Measurements from ENCODE around the gene TNNC2.

TNNC2 gene

DNA sequence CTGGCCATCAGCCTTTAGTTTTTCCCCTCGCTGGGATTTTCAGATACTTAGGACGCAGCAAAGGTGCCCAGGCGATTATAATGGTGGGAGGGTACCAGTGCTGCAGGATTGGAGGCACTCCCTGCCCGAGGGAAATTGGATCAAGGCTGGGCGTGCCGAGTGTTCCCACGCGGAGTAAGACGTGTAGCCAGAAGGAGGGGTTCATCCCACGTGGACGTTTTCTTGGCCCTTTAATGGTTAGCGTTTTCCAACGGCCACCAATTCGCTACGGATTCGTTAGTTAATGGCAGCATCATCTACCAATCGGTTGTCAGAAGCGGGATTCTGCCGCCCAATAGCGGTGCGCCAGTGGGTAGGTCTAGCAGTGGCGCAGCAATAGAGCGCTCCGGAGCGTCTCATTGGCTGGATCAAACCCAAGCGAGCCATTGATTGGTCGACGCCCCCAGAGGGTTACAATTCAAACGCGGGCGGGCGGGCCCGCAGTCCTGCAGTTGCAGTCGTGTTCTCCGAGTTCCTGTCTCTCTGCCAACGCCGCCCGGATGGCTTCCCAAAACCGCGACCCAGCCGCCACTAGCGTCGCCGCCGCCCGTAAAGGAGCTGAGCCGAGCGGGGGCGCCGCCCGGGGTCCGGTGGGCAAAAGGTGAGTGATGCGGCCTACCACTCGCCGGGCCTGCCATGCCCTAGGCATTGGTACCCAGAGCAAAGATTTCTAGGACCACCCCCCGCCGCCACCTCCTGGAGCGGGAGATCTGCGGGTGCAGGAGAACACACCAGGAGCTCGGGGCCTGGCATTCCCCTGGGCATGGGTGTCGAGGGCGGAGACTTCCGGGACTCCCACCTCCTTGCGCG, 14.7 kb downstream of the TNNC2 start, which contains the start of gene UBE2C:
Gene UBE2C, plus strand, starts transcription at position 488 of the 849 bp plus-strand sequence. Its CDS starts 52 bp downstream, at position 540.
- H3K36me3 ChIP-seq (ENCODE audit: low read length), result peaks cover 24% of the 10 kb centered on the region
- H3K4me2 ChIP-seq (ENCODE audit: low read depth, low read length, poor library complexity, severe bottlenecking), result peak within 1 kb of the TSS; percentile 73

GRCh38 chr20:45810191-45810970, 16.7 kb downstream of the TNNC2 start:
- Histone ChIP-seq H3K27ac (ENCODE audit: low read depth, low read length) (no peak overlapping the region), H4K20me1 (ENCODE audit: low read depth, low read length) (no peaks in the 10 kb centered on the region), H3K27me3 (ENCODE audit: low read length) (no peaks in the 10 kb centered on the region), H3K4me2 (ENCODE audit: low read depth, low read length, poor library complexity, severe bottlenecking) (no peak overlapping the region), H3K9me3 (ENCODE audit: insufficient read depth, low read length) (no peaks in the 10 kb centered on the region), H3K4me3 (ENCODE audit: insufficient read depth, low read length, poor library complexity, severe bottlenecking) (no peak overlapping the region), H2AFZ (ENCODE audit: low read depth, low read length, severe bottlenecking) (no peak overlapping the region), H3K9ac (ENCODE audit: low read length) (no peak overlapping the region), H3K36me3 (ENCODE audit: low read length) (peaks cover 15% of the 10 kb centered on the region), H3F3A (ENCODE audit: insufficient read depth) (peaks cover 12% of the 10 kb centered on the region), H3K79me2 (ENCODE audit: insufficient read depth, low read length) (peaks cover 19% of the 10 kb centered on the region), H3K9me2 (replicated peaks; ENCODE audit: insufficient read depth, low read length) (no peaks in the 10 kb centered on the region)
- no peak for TF ChIP-seq EZH2phosphoT487 (conservative IDR thresholded peaks at IDR 0.05; ENCODE audit: low read length)
- TF ChIP-seq, protein P1, sequence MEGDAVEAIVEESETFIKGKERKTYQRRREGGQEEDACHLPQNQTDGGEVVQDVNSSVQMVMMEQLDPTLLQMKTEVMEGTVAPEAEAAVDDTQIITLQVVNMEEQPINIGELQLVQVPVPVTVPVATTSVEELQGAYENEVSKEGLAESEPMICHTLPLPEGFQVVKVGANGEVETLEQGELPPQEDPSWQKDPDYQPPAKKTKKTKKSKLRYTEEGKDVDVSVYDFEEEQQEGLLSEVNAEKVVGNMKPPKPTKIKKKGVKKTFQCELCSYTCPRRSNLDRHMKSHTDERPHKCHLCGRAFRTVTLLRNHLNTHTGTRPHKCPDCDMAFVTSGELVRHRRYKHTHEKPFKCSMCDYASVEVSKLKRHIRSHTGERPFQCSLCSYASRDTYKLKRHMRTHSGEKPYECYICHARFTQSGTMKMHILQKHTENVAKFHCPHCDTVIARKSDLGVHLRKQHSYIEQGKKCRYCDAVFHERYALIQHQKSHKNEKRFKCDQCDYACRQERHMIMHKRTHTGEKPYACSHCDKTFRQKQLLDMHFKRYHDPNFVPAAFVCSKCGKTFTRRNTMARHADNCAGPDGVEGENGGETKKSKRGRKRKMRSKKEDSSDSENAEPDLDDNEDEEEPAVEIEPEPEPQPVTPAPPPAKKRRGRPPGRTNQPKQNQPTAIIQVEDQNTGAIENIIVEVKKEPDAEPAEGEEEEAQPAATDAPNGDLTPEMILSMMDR (IDR thresholded peaks at IDR 0.05; ENCODE audit: insufficient read depth, low read length, poor library complexity, severe bottlenecking), result no peak

More for the DNA sequence above, 14.7 kb downstream of the TNNC2 start, which contains the start of gene UBE2C:
- TF ChIP-seq, protein P1 (IDR thresholded peaks at IDR 0.05; ENCODE audit: insufficient read depth, low read length, poor library complexity, severe bottlenecking), result no peak
- no peak for TF ChIP-seq EZH2phosphoT487 (conservative IDR thresholded peaks at IDR 0.05; ENCODE audit: low read length)
- H3F3A ChIP-seq (ENCODE audit: insufficient read depth), result peaks cover 22% of the 10 kb centered on the region
- no peaks in the 10 kb centered on the region for H3K9me2 ChIP-seq (replicated peaks; ENCODE audit: insufficient read depth, low read length)
- H3K9me3 ChIP-seq (ENCODE audit: insufficient read depth, low read length), result no peaks in the 10 kb centered on the region
- H3K4me3 ChIP-seq (ENCODE audit: insufficient read depth, low read length, poor library complexity, severe bottlenecking), result peak within 1 kb of the TSS; percentile 88
- no peaks in the 10 kb centered on the region for H3K27me3 ChIP-seq (ENCODE audit: low read length)
- peak within 1 kb of the TSS; percentile 95 for H3K9ac ChIP-seq (ENCODE audit: low read length)
- H3K27ac ChIP-seq (ENCODE audit: low read depth, low read length), result peak within 1 kb of the TSS; percentile 81
- H3K79me2 ChIP-seq (ENCODE audit: insufficient read depth, low read length), result peaks cover 19% of the 10 kb centered on the region
- no peaks in the 10 kb centered on the region for H4K20me1 ChIP-seq (ENCODE audit: low read depth, low read length)
- peak within 1 kb of the TSS; percentile 70 for H2AFZ ChIP-seq (ENCODE audit: low read depth, low read length, severe bottlenecking)

DNA sequence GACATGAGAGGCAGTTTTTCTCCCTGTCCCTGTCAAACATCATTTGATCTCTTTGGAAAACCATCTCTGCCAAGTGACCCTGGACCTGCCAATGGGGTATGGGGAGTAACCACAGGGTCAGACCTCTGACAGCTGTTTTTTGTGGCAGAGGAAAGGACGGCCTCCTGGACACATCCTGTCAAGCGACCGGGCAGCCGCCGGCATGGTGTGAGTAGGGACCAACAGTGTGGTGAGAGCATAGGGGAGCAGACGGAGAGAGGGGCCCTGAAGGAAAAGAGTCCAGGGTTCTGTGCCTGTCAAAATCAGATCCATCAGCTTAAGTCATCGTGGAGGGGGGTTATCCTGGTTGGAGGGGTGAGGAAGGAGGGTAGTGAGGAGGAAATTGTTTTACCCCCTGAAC, 25.3 kb downstream of the TNNC2 start:
- Histone ChIP-seq H3K4me2 (ENCODE audit: low read depth, low read length, poor library complexity, severe bottlenecking) (no peak overlapping the region), H3K9me2 (replicated peaks; ENCODE audit: insufficient read depth, low read length) (no peaks in the 10 kb centered on the region), H3F3A (ENCODE audit: insufficient read depth) (peaks cover 7% of the 10 kb centered on the region), H3K36me3 (ENCODE audit: low read length) (peaks cover 3% of the 10 kb centered on the region; the same call in 1 of the 2 replicates), H3K4me3 (ENCODE audit: insufficient read depth, low read length, poor library complexity, severe bottlenecking) (no peak overlapping the region), H3K27me3 (ENCODE audit: low read length) (no peaks in the 10 kb centered on the region), H3K9ac (ENCODE audit: low read length) (no peak overlapping the region), H4K20me1 (ENCODE audit: low read depth, low read length) (no peaks in the 10 kb centered on the region), H3K79me2 (ENCODE audit: insufficient read depth, low read length) (no peaks in the 10 kb centered on the region), H3K27ac (ENCODE audit: low read depth, low read length) (no peak overlapping the region), H3K9me3 (ENCODE audit: insufficient read depth, low read length) (no peaks in the 10 kb centered on the region), H2AFZ (ENCODE audit: low read depth, low read length, severe bottlenecking) (no peak overlapping the region)
- TF ChIP-seq EZH2phosphoT487 (conservative IDR thresholded peaks at IDR 0.05; ENCODE audit: low read length), result no peak

All from SU-DHL-6 (cell line).